H1 (cell line): ENCODE data around the gene WEE1.

Experiments used
- CBX5 ChIP-seq: fragments of 300-800, 300-1000 bp; sonication (generic); IDR thresholded peaks from 2 replicates; pipeline ENCODE4 v1.7.1; 2016; ENCODE audit warnings: antibody characterized with exemption, low read length, low read depth
- CTCF ChIP-seq, 3 experiments: IDR thresholded peaks; 1 replicate in 2 of 3; 2 replicates in 1 of 3; pipeline versions ENCODE4 v1.5.1 to v1.6.1; 2011; ENCODE audit warnings: low read length in 3 of 3, mild to moderate bottlenecking in 3 of 3, inconsistent platforms in 2 of 3, low read depth in 1 of 3, moderate library complexity in 1 of 3; ENCODE audit not compliant: insufficient read depth in 1 of 3; ENCODE audit errors: control extremely low read depth in 1 of 3
- JUND ChIP-seq: IDR thresholded peaks from 2 replicates; pipeline ENCODE4 v1.6.1; 2011; ENCODE audit warnings: mild to moderate bottlenecking, improper control_type of control experiment, low read length
- POLR2A ChIP-seq, 2 experiments: IDR thresholded peaks; 1 replicate in 1 of 2; 2 replicates in 1 of 2; pipeline ENCODE4 v1.6.1; 2011; ENCODE audit warnings: low read depth in 2 of 2, low read length in 2 of 2, mild to moderate bottlenecking in 2 of 2; ENCODE audit errors: control extremely low read depth in 1 of 2
- POLR2AphosphoS5 ChIP-seq: IDR thresholded peaks from 2 replicates; pipeline ENCODE4 v1.6.1; 2011; ENCODE audit warnings: low read depth, low read length
- RAD21 ChIP-seq, 2 experiments: IDR thresholded peaks in 1 of 2; conservative IDR thresholded peaks in 1 of 2; 2 replicates each; pipeline ENCODE4 v1.6.1; 2011; ENCODE audit warnings: low read depth in 2 of 2, low read length in 2 of 2, improper control_type of control experiment in 1 of 2, inconsistent platforms in 1 of 2, mild to moderate bottlenecking in 1 of 2, moderate library complexity in 1 of 2

- TF ChIP-seq JUND (no peak), POLR2AphosphoS5 (no peak), CBX5 (no peak), POLR2A (IDR thresholded peaks at IDR 0.05; ENCODE audit: control extremely low read depth in 1 of 2, low read depth in 2 of 2, low read length in 2 of 2) (no peak), RAD21 (IDR thresholded peaks at IDR 0.05 in 1 of 2, conservative IDR thresholded peaks at IDR 0.05 in 1 of 2; ENCODE audit: low read depth in 2 of 2, low read length in 2 of 2) (no peak), CTCF (IDR thresholded peaks at IDR 0.05; ENCODE audit: control extremely low read depth in 1 of 3, insufficient read depth in 1 of 3, low read depth in 1 of 3, low read length in 3 of 3) (no peak)
These were observed 63.2 kb downstream of the WEE1 start for GRCh38 chr11:9636691-9637090.
